IMR-90 (cell line): ENCODE results near the gene PALS2.

Source experiments
- BHLHE40 ChIP-seq: fragments of 150-350 bp; IDR thresholded peaks from 2 replicates; pipeline ENCODE4 v1.6.1; 2016; ENCODE audit warnings: mild to moderate bottlenecking, low read depth, low read length
- POLR2A ChIP-seq: IDR thresholded peaks from 2 replicates; pipeline ENCODE4 v1.6.1; 2012; ENCODE audit warnings: mild to moderate bottlenecking, low read depth, low read length
- TF ChIP-seq, protein P1 (sequence below): conservative IDR thresholded peaks from 2 replicates; pipeline ENCODE4 v1.5.1; 2012; ENCODE audit warnings: mild to moderate bottlenecking, low read depth, low read length, improper control_type of control experiment
- TF ChIP-seq, protein P2 (sequence below): fragments of 150-350 bp; IDR thresholded peaks from 2 replicates; pipeline ENCODE4 v1.6.1; 2017; ENCODE audit warnings: mild to moderate bottlenecking, antibody characterized with exemption, low read length, low read depth

- TF ChIP-seq, protein P1, sequence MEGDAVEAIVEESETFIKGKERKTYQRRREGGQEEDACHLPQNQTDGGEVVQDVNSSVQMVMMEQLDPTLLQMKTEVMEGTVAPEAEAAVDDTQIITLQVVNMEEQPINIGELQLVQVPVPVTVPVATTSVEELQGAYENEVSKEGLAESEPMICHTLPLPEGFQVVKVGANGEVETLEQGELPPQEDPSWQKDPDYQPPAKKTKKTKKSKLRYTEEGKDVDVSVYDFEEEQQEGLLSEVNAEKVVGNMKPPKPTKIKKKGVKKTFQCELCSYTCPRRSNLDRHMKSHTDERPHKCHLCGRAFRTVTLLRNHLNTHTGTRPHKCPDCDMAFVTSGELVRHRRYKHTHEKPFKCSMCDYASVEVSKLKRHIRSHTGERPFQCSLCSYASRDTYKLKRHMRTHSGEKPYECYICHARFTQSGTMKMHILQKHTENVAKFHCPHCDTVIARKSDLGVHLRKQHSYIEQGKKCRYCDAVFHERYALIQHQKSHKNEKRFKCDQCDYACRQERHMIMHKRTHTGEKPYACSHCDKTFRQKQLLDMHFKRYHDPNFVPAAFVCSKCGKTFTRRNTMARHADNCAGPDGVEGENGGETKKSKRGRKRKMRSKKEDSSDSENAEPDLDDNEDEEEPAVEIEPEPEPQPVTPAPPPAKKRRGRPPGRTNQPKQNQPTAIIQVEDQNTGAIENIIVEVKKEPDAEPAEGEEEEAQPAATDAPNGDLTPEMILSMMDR: 0 out of 2 replicates have a peak, but pooled peaks have one; percentile 26
- TF ChIP-seq POLR2A (no peak), BHLHE40 (no peak)
- TF ChIP-seq, protein P2, sequence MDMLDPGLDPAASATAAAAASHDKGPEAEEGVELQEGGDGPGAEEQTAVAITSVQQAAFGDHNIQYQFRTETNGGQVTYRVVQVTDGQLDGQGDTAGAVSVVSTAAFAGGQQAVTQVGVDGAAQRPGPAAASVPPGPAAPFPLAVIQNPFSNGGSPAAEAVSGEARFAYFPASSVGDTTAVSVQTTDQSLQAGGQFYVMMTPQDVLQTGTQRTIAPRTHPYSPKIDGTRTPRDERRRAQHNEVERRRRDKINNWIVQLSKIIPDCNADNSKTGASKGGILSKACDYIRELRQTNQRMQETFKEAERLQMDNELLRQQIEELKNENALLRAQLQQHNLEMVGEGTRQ: no peak
Observed at GRCh38 chr7:24587853-24588252, 14.6 kb downstream of the PALS2 start.
